Activated CD4-positive, CD25-positive, alpha-beta regulatory T cell (primary cell): ENCODE measurements around the gene SHLD1.
"Not testable (repeated sequence)": the region's sequence is repeated elsewhere in the genome, so short reads cannot be mapped to it uniquely, and the experiment has no call there.

Experiments used
- DNase-seq, 4 experiments: peaks; one replicate each; lab custom pipeline; 2025; lab: John Stamatoyannopoulos, UW

The SHLD1 gene

DNA sequence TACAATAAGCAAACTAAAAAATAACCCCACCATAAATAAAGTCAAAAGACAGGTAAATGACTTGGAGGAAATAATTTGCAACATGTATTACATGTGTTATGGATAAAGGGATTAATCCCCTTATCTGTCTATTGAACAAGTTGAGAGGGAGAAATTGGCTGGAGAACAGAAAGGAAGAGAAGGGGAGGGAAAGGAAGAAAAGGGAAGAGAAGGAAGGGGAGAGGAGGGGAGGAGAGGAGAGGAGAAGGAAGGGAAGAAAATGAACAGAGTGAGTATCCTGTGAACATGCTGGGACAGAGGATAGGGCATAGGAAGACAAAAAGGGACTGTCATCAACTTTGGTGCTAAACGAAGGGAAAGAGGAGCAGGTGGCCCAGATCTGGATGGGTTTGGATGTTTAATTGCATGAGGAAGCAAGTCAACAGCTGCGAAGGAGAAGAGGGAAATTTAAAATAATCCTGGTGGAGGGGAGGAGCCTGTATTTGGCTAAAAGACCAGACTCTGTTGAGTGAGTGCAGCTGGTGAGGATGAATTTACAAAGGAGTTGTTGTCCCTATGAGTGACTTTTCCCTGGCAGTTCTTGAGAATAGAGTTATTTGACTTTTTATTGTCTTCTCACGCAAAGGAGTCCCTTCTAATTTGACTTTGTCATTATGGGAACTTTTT is 14.2 kb upstream of the SHLD1 start:
- DNase-seq: no peak

DNA sequence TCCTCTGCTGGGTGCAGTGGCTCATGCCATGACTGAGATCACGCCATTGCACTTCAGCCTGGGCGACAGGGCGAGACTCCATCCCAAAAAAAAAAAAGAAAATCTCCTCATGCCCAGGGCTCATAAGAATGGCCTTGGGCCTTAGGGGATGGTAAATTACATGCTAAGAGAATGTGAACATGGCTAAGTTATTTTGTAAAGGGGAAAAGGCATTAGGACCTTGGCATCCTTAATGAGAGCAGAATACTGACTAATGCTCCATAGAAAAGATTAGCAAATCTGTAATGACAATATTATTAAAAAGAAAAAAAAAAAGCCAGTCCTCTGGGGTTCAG is 12.6 kb upstream of the SHLD1 start:
- no peak for DNase-seq

- no peak for DNase-seq
Observed at GRCh38 chr20:5737966-5738365, 12.2 kb upstream of the SHLD1 start.

DNA sequence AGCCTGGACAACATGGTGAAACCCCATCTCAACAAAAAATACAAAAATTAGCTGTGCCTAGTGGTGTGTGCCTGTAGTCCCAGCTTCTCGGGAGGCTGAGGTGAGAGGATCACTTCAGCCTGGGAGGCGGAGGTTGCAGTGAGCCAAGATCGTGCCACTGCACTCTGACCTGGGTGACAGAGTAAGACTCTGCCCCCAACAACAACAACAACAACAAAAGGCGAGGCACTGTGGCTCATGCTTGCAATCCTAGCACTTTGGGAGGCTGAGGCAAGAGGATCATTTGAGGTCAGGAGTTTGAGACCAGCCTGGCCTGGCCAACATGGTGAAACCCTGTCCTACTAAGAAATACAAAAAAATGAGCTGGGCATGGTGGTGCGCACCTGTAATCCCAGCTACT is 9.6 kb upstream of the SHLD1 start:
- not testable (repeated sequence) for DNase-seq

DNA sequence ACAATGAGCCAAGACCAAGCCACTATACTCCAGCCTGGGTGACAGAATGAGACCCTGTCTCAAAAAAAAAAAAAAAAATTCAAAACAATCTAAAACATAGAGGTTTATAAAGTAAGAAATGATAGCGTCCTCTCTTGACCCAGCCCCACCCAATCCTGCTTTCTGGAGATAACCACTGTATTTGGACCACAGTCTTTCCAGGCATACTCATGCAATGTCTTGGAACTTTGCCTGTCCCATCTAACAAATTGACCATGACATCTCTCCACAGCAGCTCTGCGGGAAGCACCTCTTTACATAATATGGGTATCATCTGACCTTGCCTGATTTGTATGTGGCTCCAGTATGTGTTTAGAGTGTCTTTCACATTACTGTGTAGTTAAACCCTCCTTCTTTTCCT is 9.1 kb upstream of the SHLD1 start:
- DNase-seq: no peak

- DNase-seq: no peak
Observed at GRCh38 chr20:5742041-5742440, 8.2 kb upstream of the SHLD1 start.

GRCh38 chr20:5745416-5746030 is 4.7 kb upstream of the SHLD1 start:
- no peak for DNase-seq

- DNase-seq: no peak
Observed at GRCh38 chr20:5746064-5746463, 4.1 kb upstream of the SHLD1 start.

GRCh38 chr20:5748246-5748645 is 2.0 kb upstream of the SHLD1 start:
- DNase-seq: no peak

GRCh38 chr20:5749512-5749951 is 669 bp upstream of the SHLD1 start:
- DNase-seq: not testable (repeated sequence)

DNA sequence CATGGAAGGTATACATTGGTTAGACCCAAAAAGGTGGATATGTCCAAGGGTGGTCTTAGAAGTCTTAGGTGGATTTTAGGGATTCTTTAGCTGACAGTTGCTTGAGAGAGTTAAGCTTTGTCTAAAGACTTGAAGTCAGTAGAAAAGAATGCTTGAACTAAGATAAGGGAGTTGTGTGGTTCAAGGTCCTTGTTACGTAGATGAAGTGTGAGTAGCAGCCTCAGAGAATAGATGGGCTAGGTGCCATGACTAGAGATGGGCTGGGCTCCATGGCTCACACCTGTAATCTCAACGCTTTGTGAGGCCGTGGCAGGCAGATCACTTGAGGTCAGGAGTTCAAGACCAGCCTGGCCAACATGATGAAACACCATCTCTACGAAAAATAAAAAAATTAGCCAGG is 1.7 kb downstream of the SHLD1 start:
- no peak for DNase-seq

DNA sequence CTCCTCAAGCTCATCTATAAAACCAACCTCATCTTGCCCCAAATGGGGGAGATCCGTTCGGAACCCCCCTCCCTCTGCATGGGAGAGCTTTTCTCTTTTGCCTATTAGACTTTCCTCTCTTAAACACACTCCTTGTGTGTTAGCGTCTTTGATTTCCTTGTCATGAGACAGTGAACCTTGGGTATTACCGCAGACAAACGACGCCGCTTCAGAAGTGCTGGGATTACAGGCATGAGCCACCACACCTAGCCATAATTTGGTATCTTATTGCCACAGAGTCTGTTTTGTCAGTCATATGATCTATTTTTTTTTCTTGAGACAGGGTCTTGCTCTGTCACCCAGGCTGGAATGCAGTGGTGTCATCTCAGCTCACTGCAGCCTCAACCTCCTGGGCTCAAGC is 3.6 kb downstream of the SHLD1 start:
- DNase-seq: no peak

DNA sequence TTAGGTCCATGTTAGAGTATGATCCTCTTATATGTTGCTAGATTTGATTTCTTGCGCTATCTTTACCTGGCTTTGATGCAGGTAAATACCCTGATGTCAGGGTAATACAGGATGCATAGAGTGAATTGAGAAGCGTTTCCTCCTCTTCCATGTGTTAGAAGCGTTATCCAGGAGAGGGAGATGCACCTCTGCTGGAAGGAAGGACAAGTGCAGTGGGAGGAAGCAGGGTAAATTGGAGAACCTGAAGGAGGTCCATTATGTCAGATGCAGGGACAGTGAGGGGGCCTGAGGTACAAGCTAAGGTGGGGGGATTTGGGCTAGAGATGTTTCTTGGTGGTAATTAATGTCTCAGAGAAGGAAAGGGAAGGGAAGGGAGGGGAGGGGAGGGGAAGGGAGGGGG is 7.7 kb downstream of the SHLD1 start:
- no peak for DNase-seq

DNA sequence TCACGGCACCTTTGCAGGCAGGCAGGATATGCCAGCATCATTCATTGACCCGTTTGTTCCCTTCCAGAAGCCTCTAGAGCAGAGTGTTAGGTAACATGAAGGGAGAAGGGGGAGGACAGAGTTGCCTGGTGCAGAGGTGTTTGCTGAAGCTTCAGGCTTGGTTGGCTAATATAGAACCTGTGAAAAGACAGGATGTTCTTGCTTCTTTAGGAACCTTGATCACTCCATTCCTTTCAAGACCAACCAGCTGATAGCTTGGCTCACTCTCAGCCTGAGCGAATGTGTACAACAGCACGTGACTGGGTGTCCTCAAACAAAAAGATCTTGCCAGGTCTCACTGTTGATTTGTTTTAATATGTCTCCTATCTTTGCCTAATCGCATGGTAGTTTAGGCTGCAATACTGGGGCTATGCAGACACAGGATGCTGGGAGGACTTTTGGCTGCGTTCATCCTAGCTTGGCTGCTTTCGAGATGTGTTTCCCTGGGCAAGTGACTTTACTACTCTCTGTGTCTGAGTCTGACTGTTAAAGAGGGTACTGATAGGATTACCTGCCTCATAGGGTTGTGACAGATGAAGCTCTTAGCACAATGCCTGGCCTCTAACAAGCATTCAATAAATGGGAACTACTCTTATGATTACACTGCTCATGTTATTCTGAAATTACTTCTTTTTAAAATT is 16.0 kb downstream of the SHLD1 start:
- DNase-seq: no peak

- DNase-seq: no peak
Observed at GRCh38 chr20:5767493-5768098, 17.4 kb downstream of the SHLD1 start.

- no peak for DNase-seq
Observed at GRCh38 chr20:5770231-5770986, 20.2 kb downstream of the SHLD1 start.

GRCh38 chr20:5770987-5771318 is 20.8 kb downstream of the SHLD1 start:
- DNase-seq: no peak

DNA sequence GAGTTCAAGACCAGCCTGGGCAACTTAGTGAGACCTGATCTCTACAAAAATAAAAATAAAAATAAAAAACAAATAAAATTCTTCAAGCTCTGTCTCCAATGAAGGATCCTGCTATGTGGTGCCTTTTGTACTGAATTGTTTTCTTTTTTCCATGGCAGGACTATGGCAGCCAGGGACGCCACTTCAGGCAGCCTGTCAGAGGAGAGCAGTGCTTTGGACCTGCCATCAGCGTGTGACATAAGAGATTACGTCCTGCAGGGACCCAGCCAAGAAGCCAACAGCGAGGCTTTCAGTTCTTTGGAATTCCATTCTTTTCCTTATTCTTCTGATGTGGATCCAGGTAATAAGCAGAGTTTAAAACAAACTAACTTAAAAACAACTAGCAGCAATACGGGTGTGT is 22.5 kb downstream of the SHLD1 start:
- no peak for DNase-seq

DNA sequence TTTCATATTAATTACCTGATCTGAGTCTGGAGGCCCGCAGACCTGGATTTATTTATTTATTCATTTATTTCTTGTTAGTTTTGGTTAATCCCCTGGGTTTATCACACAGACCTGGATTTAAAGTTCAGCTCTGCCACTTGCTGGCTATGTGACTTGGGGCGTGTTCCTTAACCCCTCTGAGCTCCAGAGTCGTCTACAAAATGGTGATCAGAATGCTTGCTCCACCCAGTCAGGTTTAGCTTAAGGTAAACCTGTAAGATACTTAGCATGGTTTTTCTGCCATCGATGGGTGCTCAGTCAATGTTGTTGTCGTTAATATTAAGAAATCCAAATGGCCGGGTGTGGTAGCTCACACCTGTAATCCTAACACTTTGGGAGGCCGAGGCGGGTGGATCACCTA is 23.4 kb downstream of the SHLD1 start:
- DNase-seq: no peak

- DNase-seq: no peak
Observed at GRCh38 chr20:5776077-5776476, 25.9 kb downstream of the SHLD1 start.

DNA sequence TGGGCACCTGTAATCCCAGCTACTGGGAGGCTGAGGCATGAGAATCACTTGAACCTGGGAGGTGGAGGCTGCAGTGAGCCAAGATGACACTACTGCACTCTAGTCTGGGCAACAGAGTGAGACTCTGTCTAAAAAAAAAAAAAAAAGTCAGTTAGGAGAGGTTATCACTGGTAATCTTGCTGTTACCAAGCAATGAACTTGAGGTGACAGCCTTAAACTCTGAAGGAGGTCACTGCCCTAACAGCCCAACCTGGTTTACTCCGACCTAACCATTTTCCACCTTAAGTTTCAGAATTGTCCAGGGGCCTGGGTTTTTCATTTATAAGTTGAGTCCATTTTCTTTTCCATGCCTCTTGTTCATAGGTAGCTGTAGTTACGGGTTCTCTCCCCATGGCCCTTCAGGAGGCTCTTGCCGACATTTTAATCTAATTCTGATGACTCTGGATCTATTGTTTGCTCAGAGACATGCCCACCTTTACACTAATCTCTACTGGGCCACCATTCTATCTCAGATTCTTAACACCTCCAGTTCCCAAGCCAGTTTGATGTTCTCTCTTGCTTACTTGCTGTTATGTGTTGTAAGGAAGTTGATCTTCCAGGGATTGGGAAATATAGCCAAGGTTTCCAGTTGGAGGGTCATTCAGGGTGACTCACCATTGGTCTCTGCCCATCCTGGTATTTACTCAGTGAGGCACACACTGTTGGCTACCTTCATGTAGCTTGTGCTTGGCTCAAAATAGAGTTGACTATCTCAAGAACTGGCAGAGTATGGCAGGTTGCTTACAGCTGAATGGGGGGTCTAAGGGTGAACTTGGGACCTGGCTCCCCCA is 29.1 kb downstream of the SHLD1 start:
- no peak for DNase-seq

DNA sequence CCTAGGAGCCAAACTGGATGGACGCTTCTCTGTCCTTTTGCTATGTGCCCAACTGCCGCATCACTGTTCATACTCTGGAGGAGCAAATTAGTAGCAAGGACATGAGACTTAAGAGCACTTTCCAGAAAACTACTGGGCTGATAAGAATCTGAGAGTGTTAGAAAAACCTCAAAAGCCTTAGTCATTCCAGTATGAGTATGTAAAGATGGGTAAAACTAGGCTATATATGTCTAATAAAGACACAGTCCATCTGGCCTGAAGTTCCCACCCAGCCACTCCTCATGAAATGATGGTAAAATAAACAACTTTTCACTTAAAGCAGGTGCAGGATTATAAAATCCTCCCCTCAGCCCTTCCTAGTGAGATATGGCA is 30.6 kb downstream of the SHLD1 start:
- no peak for DNase-seq
